ENCODE data around the gene IDS.

The IDS gene

GRCh38 chrX:149458586-149458985 lies 46.5 kb downstream of the IDS start:
- Histone ChIP-seq H3F3A (ENCODE audit: insufficient read depth, low read length) (no peaks in the 10 kb centered on the region), H3K4me1 (ENCODE audit: low read length) (no peaks in the 10 kb centered on the region), H3K4me3 (ENCODE audit: low read length) (no peak overlapping the region), H3K9me3 (replicated peaks; ENCODE audit: insufficient read depth, low read length) (no peaks in the 10 kb centered on the region), H3K9me2 (replicated peaks; ENCODE audit: insufficient read depth, low read length) (no peaks in the 10 kb centered on the region), H3K9ac (ENCODE audit: low read length) (no peak overlapping the region), H2AFZ (ENCODE audit: low read length) (no peak overlapping the region), H3K4me2 (ENCODE audit: low read depth, low read length) (no peak overlapping the region), H3K79me2 (ENCODE audit: low read length) (no peaks in the 10 kb centered on the region), H3K27ac (ENCODE audit: low read length) (no peak overlapping the region), H3K27me3 (replicated peaks; ENCODE audit: insufficient read depth, low read length) (no peaks in the 10 kb centered on the region), H4K20me1 (ENCODE audit: insufficient read depth, low read length) (no peaks in the 10 kb centered on the region), H3K36me3 (replicated peaks; ENCODE audit: insufficient read depth, low read length) (no peaks in the 10 kb centered on the region)
- no peak for TF ChIP-seq EZH2phosphoT487 (IDR thresholded peaks at IDR 0.05; ENCODE audit: low read length)
- TF ChIP-seq EZH2 (optimal IDR thresholded peaks at IDR 0.05; ENCODE audit: low read depth, low read length): no peak
- TF ChIP-seq CTCF (IDR thresholded peaks at IDR 0.05; ENCODE audit: low read length): no peak
- no peak for DNase-seq

- Histone ChIP-seq H3K9me2 (replicated peaks; ENCODE audit: insufficient read depth, low read length) (no peaks in the 10 kb centered on the region), H3F3A (ENCODE audit: insufficient read depth, low read length) (no peaks in the 10 kb centered on the region), H3K4me1 (ENCODE audit: low read length) (no peaks in the 10 kb centered on the region), H3K79me2 (ENCODE audit: low read length) (no peaks in the 10 kb centered on the region), H2AFZ (ENCODE audit: low read length) (no peak overlapping the region), H3K9ac (ENCODE audit: low read length) (no peak overlapping the region), H3K36me3 (replicated peaks; ENCODE audit: insufficient read depth, low read length) (no peaks in the 10 kb centered on the region), H4K20me1 (ENCODE audit: insufficient read depth, low read length) (no peaks in the 10 kb centered on the region), H3K9me3 (replicated peaks; ENCODE audit: insufficient read depth, low read length) (no peaks in the 10 kb centered on the region), H3K4me2 (ENCODE audit: low read depth, low read length) (no peak overlapping the region), H3K4me3 (ENCODE audit: low read length) (no peak overlapping the region), H3K27ac (ENCODE audit: low read length) (no peak overlapping the region), H3K27me3 (replicated peaks; ENCODE audit: insufficient read depth, low read length) (no peaks in the 10 kb centered on the region)
- no peak for DNase-seq
- no peak for TF ChIP-seq EZH2phosphoT487 (IDR thresholded peaks at IDR 0.05; ENCODE audit: low read length)
- TF ChIP-seq CTCF (IDR thresholded peaks at IDR 0.05; ENCODE audit: low read length): no peak
- no peak for TF ChIP-seq EZH2 (optimal IDR thresholded peaks at IDR 0.05; ENCODE audit: low read depth, low read length)
Measured at GRCh38 chrX:149456476-149457245, 48.4 kb downstream of the IDS start.

- no peak for TF ChIP-seq EZH2phosphoT487 (IDR thresholded peaks at IDR 0.05; ENCODE audit: low read length)
- no peak for TF ChIP-seq CTCF (IDR thresholded peaks at IDR 0.05; ENCODE audit: low read length)
- TF ChIP-seq EZH2 (optimal IDR thresholded peaks at IDR 0.05; ENCODE audit: low read depth, low read length): no peak
- no peaks in the 10 kb centered on the region for H3K9me2 ChIP-seq (replicated peaks; ENCODE audit: insufficient read depth, low read length)
- H3F3A ChIP-seq (ENCODE audit: insufficient read depth, low read length): no peaks in the 10 kb centered on the region
- no peaks in the 10 kb centered on the region for H4K20me1 ChIP-seq (ENCODE audit: insufficient read depth, low read length)
- H3K4me1 ChIP-seq (ENCODE audit: low read length): no peaks in the 10 kb centered on the region
- H3K36me3 ChIP-seq (replicated peaks; ENCODE audit: insufficient read depth, low read length): no peaks in the 10 kb centered on the region
- DNase-seq: no peak
- H3K4me2 ChIP-seq (ENCODE audit: low read depth, low read length): no peak overlapping the region
- H3K27me3 ChIP-seq (replicated peaks; ENCODE audit: insufficient read depth, low read length): no peaks in the 10 kb centered on the region
- no peaks in the 10 kb centered on the region for H3K9me3 ChIP-seq (replicated peaks; ENCODE audit: insufficient read depth, low read length)
- no peak overlapping the region for H3K4me3 ChIP-seq (ENCODE audit: low read length)
- H2AFZ ChIP-seq (ENCODE audit: low read length): no peak overlapping the region
- no peak overlapping the region for H3K9ac ChIP-seq (ENCODE audit: low read length)
- H3K79me2 ChIP-seq (ENCODE audit: low read length): no peaks in the 10 kb centered on the region
- H3K27ac ChIP-seq (ENCODE audit: low read length): no peak overlapping the region
Measured at GRCh38 chrX:149455934-149456333, 49.2 kb downstream of the IDS start.
